Subcutaneous adipose tissue (tissue), 4 donors: ENCODE measurements around the gene BICD1. TPM values are rescaled to one million over a fixed set of nuclear protein-coding genes. Genes with fewer than 3 reads are reported as not detected.

ENCODE experiments used
- total RNA-seq, 4 donors: library from RNA; depleted of rRNA; stranded (reverse); fragments of >200 nt; gene quantifications; one replicate each; pipeline ENCODE4 v1.1.0, GENCODE V29; 2016
- TF ChIP-seq, protein P1 (sequence below): fragments of 450-650 bp; IDR thresholded peaks from one replicate; pipeline ENCODE4 v1.5.1; 2016; ENCODE audit warnings: low read depth, mild to moderate bottlenecking, control low read depth, antibody characterized with exemption, moderate library complexity

BICD1 gene
- total RNA-seq, 4 donors from 2014 or later: 8.2 to 9.6 (median 9.2) TPM

DNA sequence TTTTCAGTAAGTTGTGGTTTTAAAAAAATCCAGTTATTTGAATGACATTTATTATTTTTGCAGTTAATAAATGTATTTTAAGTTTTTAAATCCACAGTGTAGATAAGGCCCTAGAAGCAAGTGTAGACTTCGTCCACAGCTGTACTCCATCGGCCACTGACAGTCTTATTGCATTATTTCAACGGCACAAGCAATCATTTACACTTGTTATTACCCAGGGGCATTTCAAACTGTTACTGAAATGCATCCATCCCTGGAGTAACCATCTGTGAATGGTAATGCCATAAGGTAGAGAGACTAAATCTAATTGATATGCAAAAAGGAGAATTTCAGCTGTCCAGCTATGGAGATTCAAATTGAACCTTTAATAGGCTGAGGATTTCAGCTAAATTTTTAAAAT is 48.4 kb downstream of the BICD1 start:
- TF ChIP-seq, protein P1, sequence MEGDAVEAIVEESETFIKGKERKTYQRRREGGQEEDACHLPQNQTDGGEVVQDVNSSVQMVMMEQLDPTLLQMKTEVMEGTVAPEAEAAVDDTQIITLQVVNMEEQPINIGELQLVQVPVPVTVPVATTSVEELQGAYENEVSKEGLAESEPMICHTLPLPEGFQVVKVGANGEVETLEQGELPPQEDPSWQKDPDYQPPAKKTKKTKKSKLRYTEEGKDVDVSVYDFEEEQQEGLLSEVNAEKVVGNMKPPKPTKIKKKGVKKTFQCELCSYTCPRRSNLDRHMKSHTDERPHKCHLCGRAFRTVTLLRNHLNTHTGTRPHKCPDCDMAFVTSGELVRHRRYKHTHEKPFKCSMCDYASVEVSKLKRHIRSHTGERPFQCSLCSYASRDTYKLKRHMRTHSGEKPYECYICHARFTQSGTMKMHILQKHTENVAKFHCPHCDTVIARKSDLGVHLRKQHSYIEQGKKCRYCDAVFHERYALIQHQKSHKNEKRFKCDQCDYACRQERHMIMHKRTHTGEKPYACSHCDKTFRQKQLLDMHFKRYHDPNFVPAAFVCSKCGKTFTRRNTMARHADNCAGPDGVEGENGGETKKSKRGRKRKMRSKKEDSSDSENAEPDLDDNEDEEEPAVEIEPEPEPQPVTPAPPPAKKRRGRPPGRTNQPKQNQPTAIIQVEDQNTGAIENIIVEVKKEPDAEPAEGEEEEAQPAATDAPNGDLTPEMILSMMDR: no peak

DNA sequence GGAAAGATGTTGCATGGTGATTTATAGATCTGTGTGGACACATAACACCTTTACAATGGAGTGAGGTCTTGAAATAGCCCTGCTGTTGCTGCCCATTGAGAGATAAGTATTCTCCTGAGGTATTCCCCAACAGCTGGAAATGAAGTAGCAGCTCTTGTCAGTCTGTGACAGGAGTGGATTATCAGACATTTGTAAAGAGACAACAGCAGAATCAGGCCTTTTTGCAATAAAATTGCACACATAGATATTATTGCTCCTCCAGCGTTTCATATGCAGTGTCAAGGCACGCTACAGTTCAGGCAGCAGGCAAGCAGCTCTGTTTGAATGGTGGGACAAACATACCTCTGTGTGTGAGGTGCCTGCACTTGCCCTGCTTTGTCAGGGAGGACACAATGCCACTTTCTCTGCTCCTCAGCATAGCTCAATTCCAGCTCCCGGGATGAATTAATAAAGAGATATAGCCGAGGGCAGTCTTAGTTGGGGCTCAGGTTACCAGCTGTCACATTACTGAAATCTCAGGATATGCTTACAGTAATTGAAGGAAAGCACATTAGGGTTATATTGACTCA is 49.4 kb downstream of the BICD1 start:
- TF ChIP-seq, protein P1: no peak

DNA sequence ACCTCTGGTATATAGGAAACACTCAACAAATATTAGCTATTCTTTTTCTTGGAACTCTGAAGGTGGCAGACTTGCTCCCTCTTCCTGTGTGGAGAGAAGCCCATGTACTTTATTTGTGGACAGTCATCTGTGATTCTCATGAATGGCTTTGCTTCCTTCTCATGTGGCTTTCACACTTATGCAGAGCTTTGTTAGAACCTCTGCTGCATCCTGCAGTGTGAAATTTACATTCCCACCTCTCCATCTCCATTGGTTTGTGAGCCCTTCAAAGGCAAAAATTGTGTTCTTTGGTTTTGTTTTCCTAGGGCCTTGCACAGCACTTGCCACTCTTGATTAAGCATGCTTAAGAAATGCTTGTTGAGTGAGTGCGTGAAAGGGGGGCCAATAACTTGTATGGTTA is 51.9 kb downstream of the BICD1 start:
- TF ChIP-seq, protein P1: no peak

DNA sequence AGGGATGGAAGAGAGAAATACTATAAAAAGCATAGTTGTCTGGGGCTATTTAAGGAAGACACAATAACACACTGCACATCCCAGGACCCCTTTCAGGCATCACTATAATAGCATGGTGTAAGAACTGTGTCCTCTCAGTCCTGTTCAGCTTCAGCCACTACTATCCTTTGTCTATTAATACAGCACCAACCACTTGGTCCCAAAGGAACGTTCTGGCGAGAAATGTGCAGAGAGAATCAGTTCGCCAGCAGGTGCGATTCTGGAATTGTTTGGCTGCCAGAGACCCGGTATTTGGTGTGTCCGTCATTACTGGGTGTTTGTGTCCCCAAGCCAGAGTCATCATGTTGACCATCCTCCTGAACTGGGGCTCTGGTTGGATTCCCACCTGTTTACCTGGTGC is 52.7 kb downstream of the BICD1 start:
- TF ChIP-seq, protein P1: no peak

DNA sequence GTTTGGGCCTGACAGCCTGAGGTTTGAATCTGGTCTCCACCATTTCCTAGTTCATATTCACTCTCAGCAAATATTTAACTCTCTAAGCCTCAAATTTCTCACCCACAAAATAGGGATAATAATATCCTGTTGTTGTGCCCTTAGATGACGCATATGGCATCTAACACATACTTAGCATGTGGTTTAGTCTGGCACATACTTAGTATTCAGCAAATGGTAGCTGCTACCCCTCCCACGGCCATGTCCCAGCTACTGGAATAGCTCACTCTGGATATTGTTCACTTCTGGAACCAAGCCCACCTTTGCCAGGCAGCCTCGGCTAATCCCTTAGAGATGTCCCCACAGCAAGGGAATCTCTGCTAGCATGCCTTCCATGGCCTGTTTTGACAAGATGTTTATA is 53.3 kb downstream of the BICD1 start:
- TF ChIP-seq, protein P1: no peak

DNA sequence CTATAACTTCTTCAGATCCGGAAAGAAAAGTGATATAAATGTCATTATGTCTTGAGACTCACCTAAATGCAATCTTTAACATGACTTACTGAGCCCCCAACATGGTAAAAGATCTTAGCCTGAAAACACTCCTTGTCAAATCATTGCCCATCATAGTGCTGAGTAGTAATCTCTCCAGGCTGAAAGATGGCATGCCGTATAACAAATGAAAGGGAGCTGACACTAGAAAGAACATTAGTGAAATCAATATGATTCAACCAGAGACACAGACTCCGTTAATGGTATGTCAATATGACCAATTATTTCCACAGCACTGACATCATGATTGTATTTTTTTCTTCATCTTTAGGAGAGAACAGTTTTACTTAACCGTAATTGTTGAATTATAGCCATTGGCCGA is 54.4 kb downstream of the BICD1 start:
- TF ChIP-seq, protein P1: no peak

DNA sequence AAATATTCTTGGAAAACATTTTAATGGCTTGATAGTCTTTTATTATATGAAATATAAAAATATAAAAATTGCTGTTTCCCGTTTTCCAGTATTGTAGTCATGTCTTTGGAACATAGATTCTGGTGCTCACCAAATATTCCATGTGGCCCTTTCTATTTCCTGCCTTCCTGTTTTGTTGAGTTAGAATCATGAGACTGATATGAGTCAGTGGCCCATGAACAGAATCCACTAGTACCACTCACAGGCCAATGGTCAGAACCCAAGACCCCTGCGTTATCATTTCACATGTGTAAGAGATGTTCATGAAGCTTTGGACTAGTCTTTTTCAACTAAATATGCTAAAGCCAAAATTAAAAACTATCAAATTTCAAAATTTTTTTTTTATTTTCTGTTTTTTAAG is 56.9 kb downstream of the BICD1 start:
- TF ChIP-seq, protein P1: no peak
